PC-9 (cell line): Measurements from ENCODE around the gene OR6S1.

ENCODE experiments used
- CTCF ChIP-seq: fragments of 200-600 bp; sonication (generic); conservative IDR thresholded peaks from 2 replicates; pipeline ENCODE4 v1.6.1; 2017; ENCODE audit warnings: mixed run types, antibody characterized with exemption, mild to moderate bottlenecking, moderate library complexity
- EZH2 ChIP-seq: fragments of 200-600 bp; sonication (generic); IDR thresholded peaks from 2 replicates; pipeline ENCODE4 v1.8.0; 2017; ENCODE audit warnings: antibody characterized with exemption, low read depth

GRCh38 chr14:20632448-20632830, 9.1 kb downstream of the OR6S1 start:
- no peak for TF ChIP-seq EZH2
- no peak for TF ChIP-seq CTCF
